MM.1S (cell line): ENCODE data around the gene ZNF827.

Experiments
- DNase-seq: peaks from one replicate; pipeline ENCODE4 v3.0.0-alpha.2; 2015
- H2AFZ ChIP-seq: fragments of 300-600 bp; sonication (generic); 2 replicates; pipeline ENCODE4 v1.6.0; 2016; ENCODE audit warnings: antibody characterized with exemption, low read length
- H3F3A ChIP-seq: fragments of 300-600 bp; sonication (generic); 2 replicates; pipeline ENCODE4 v1.6.1; 2016; ENCODE audit warnings: mild to moderate bottlenecking, antibody characterized with exemption, low read length, moderate library complexity, mixed read lengths; ENCODE audit not compliant: insufficient read depth
- H3K27ac ChIP-seq: fragments of 300-600 bp; sonication (generic); 2 replicates; pipeline ENCODE4 v1.5.1; 2016; ENCODE audit warnings: mild to moderate bottlenecking, low read length
- H3K27me3 ChIP-seq: fragments of 300-600 bp; sonication (generic); replicated peaks from 2 replicates; pipeline ENCODE4 v1.6.0; 2016; ENCODE audit warnings: low read length; ENCODE audit not compliant: insufficient read depth
- H3K36me3 ChIP-seq: fragments of 300-600 bp; sonication (generic); replicated peaks from 2 replicates; pipeline ENCODE4 v1.6.1; 2016; ENCODE audit warnings: mild to moderate bottlenecking, low read length, mixed read lengths; ENCODE audit not compliant: insufficient read depth
- H3K4me1 ChIP-seq: fragments of 300-600 bp; sonication (generic); 2 replicates; pipeline ENCODE4 v1.6.1; 2016; ENCODE audit warnings: low read length, mixed read lengths
- H3K4me2 ChIP-seq: fragments of 300-600 bp; sonication (generic); 2 replicates; pipeline ENCODE4 v1.6.0; 2016; ENCODE audit warnings: low read depth, low read length
- H3K4me3 ChIP-seq: fragments of 300-600 bp; sonication (generic); 2 replicates; pipeline ENCODE4 v1.5.1; 2016; ENCODE audit warnings: low read length, mixed read lengths
- H3K79me2 ChIP-seq: fragments of 300-600 bp; sonication (generic); 2 replicates; pipeline ENCODE4 v1.6.1; 2016; ENCODE audit warnings: mixed run types, low read length, mixed read lengths
- H3K9ac ChIP-seq: fragments of 300-600 bp; sonication (generic); 2 replicates; pipeline ENCODE4 v1.6.1; 2016; ENCODE audit warnings: low read length, mixed read lengths
- H3K9me2 ChIP-seq: fragments of 300-600 bp; sonication (generic); replicated peaks from 2 replicates; pipeline ENCODE4 v1.6.1; 2016; ENCODE audit warnings: mild to moderate bottlenecking, low read length, mixed read lengths; ENCODE audit not compliant: insufficient read depth
- H3K9me3 ChIP-seq: fragments of 300-600 bp; sonication (generic); replicated peaks from 2 replicates; pipeline ENCODE4 v1.6.1; 2016; ENCODE audit warnings: mild to moderate bottlenecking, low read length, mixed read lengths; ENCODE audit not compliant: insufficient read depth
- H4K20me1 ChIP-seq: fragments of 300-600 bp; sonication (generic); 2 replicates; pipeline ENCODE4 v1.6.1; 2016; ENCODE audit warnings: mild to moderate bottlenecking, low read length, moderate library complexity, mixed read lengths; ENCODE audit not compliant: insufficient read depth
- CTCF ChIP-seq: fragments of 300-600 bp; sonication (generic); IDR thresholded peaks from 2 replicates; pipeline ENCODE4 v1.5.1; 2016; ENCODE audit warnings: antibody characterized with exemption, low read length, mixed read lengths
- EZH2 ChIP-seq: fragments of 300-600 bp; sonication (generic); optimal IDR thresholded peaks from 2 replicates; pipeline ENCODE3; 2017; ENCODE audit warnings: low read depth, mild to moderate bottlenecking, antibody characterized with exemption, low read length, mixed read lengths
- EZH2phosphoT487 ChIP-seq: fragments of 300-600 bp; sonication (generic); IDR thresholded peaks from 2 replicates; pipeline ENCODE4 v1.6.1; 2018; ENCODE audit warnings: antibody characterized with exemption, low read length

Gene ZNF827

DNA sequence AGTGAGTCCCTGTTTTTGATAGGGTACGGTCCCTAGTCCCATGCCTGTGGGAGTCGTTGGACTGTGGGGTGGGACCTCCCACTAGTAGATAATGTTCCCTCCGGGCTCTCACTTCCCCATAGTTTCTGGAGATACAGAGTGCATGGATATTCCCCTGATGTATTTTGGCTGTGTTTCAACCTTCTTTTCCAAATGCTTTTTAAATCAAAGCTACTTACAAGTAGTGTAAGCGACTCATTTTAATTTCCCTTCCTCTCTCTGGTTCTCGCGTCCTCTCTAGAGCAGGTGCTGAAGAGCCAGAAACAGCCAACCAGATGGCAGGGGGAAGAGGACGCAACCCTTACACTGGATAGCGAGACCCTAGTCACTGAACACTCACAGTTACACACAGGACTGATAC lies 79.2 kb downstream of the ZNF827 start:
- no peak overlapping the region for H3K4me3 ChIP-seq
- TF ChIP-seq CTCF, result no peak
- TF ChIP-seq EZH2, result no peak
- H3K9me2 ChIP-seq, result no peaks in the 10 kb centered on the region
- H4K20me1 ChIP-seq, result no peaks in the 10 kb centered on the region
- no peak overlapping the region for H3K27ac ChIP-seq
- no peak for DNase-seq
- H3F3A ChIP-seq, result no peaks in the 10 kb centered on the region
- no peak overlapping the region for H3K9ac ChIP-seq
- no peaks in the 10 kb centered on the region for H3K9me3 ChIP-seq
- H3K79me2 ChIP-seq, result no peaks in the 10 kb centered on the region
- no peaks in the 10 kb centered on the region for H3K36me3 ChIP-seq
- no peak overlapping the region for H3K4me2 ChIP-seq
- no peak overlapping the region for H2AFZ ChIP-seq
- H3K4me1 ChIP-seq, result no peaks in the 10 kb centered on the region
- H3K27me3 ChIP-seq, result no peaks in the 10 kb centered on the region

- H3K27me3 ChIP-seq, result no peaks in the 10 kb centered on the region
- no peaks in the 10 kb centered on the region for H3K9me2 ChIP-seq
- DNase-seq, result no peak
- H3K4me2 ChIP-seq, result no peak overlapping the region
- H3K36me3 ChIP-seq, result no peaks in the 10 kb centered on the region
- H4K20me1 ChIP-seq, result no peaks in the 10 kb centered on the region
- H3K4me1 ChIP-seq, result no peaks in the 10 kb centered on the region
- no peaks in the 10 kb centered on the region for H3K79me2 ChIP-seq
- no peak overlapping the region for H3K4me3 ChIP-seq
- TF ChIP-seq CTCF (no peak), EZH2 (no peak), EZH2phosphoT487 (no peak)
- no peaks in the 10 kb centered on the region for H3F3A ChIP-seq
- no peak overlapping the region for H3K9ac ChIP-seq
- no peak overlapping the region for H3K27ac ChIP-seq
- no peak overlapping the region for H2AFZ ChIP-seq
- no peaks in the 10 kb centered on the region for H3K9me3 ChIP-seq
Observed at GRCh38 chr4:145852256-145852839, 86.3 kb downstream of the ZNF827 start.

DNA sequence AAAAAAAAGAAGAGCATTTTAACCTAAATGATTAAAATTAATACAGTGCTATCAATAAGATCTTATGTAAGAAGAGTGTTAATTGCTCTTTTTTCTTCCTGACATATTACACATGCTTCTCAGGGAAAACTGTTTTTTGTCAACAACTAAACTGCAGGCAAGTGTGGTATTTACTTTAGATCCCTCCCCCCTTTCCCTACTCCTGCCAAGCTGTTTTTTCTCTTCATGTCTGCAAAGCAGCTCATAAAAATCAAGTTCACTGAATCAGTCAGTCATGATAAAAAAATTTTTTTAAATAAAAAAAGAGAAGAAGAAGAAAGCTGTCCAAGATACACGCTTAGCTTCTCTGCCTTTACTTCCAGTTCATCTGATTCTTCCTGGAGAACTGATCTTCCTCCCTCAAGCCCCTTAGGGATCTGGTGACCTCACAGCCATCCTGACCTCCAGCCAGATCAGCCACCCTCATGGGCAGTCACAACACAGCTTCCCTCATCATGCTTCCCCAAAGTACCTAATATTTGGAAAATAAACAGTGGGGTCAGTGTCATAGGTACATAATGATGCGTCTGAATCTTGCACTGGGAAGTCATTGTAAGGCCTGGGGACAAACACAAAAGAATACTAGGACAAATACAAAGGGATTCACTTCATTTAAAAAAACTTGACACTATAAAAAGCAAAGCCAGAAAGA lies 87.0 kb downstream of the ZNF827 start:
- no peaks in the 10 kb centered on the region for H4K20me1 ChIP-seq

More for the DNA sequence above, 87.0 kb downstream of the ZNF827 start:
- no peak overlapping the region for H3K4me2 ChIP-seq
- no peaks in the 10 kb centered on the region for H3K9me2 ChIP-seq
- H3K4me3 ChIP-seq, result no peak overlapping the region
- H2AFZ ChIP-seq, result no peak overlapping the region
- H3K9me3 ChIP-seq, result no peaks in the 10 kb centered on the region
- no peaks in the 10 kb centered on the region for H3K4me1 ChIP-seq
- no peaks in the 10 kb centered on the region for H3K27me3 ChIP-seq
- no peak overlapping the region for H3K9ac ChIP-seq
- no peak for DNase-seq
- H3K36me3 ChIP-seq, result no peaks in the 10 kb centered on the region
- H3K27ac ChIP-seq, result no peak overlapping the region
- H3K79me2 ChIP-seq, result no peaks in the 10 kb centered on the region
- TF ChIP-seq CTCF, result no peak
- no peak for TF ChIP-seq EZH2
- H3F3A ChIP-seq, result no peaks in the 10 kb centered on the region
